Testis (tissue), 2 donors: ENCODE data around the gene RFX8.

Source experiments
- POLR2A ChIP-seq: fragments of 450-650 bp; IDR thresholded peaks from one replicate; pipeline ENCODE4 v1.6.1; 2017; ENCODE audit warnings: antibody characterized with exemption, mild to moderate bottlenecking, moderate library complexity
- TF ChIP-seq, protein P1 (sequence below), 3 experiments: fragments of 450-650 bp in 2 of 3; fragments of 200-600 bp in 1 of 3; sonication (generic) in 1 of 3; IDR thresholded peaks; one replicate each; pipeline ENCODE4 v1.5.1; 2016 to 2019; ENCODE audit warnings: antibody characterized with exemption in 3 of 3, mild to moderate bottlenecking in 2 of 3, moderate library complexity in 1 of 3

DNA sequence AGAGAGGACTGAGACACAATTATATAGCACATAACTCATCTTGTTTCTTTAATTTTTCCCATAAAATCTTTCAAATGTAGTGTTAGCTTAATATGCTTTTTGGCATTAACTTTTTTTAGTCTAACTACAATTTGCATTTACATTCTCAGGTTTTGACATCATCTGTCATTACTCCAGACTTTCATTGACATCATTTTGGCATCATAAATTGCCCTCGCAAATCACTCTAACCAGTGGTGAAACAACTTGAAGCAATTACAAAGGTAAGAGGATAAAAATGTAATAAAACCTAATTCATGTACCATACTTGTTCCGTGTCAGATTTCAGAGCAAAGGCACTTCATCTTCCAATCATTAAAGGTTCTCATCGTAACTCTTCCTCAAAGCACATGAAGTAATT, 41.4 kb downstream of the RFX8 start:
- TF ChIP-seq, protein P1, sequence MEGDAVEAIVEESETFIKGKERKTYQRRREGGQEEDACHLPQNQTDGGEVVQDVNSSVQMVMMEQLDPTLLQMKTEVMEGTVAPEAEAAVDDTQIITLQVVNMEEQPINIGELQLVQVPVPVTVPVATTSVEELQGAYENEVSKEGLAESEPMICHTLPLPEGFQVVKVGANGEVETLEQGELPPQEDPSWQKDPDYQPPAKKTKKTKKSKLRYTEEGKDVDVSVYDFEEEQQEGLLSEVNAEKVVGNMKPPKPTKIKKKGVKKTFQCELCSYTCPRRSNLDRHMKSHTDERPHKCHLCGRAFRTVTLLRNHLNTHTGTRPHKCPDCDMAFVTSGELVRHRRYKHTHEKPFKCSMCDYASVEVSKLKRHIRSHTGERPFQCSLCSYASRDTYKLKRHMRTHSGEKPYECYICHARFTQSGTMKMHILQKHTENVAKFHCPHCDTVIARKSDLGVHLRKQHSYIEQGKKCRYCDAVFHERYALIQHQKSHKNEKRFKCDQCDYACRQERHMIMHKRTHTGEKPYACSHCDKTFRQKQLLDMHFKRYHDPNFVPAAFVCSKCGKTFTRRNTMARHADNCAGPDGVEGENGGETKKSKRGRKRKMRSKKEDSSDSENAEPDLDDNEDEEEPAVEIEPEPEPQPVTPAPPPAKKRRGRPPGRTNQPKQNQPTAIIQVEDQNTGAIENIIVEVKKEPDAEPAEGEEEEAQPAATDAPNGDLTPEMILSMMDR (IDR thresholded peaks at IDR 0.05), result no peak
- no peak for TF ChIP-seq POLR2A
